GM18909 (cell line): ENCODE measurements around the gene TSHR.

Experiments used
- ATAC-seq: cut with Tn5 transposase; IDR thresholded peaks from one replicate; pipeline ENCODE4 v1.9.1; 2021; ENCODE audit warnings: mild to moderate bottlenecking; ENCODE audit not compliant: unreplicated experiment, poor library complexity

TSHR gene

GRCh38 chr14:81123811-81124210 lies 168.4 kb downstream of the TSHR start:
- ATAC-seq: no peak

GRCh38 chr14:81125536-81125935 lies 170.1 kb downstream of the TSHR start:
- no peak for ATAC-seq

GRCh38 chr14:81127785-81128184 lies 172.4 kb downstream of the TSHR start:
- ATAC-seq: no peak

GRCh38 chr14:81129242-81129641 lies 173.8 kb downstream of the TSHR start:
- no peak for ATAC-seq

- no peak for ATAC-seq
These were observed 177.0 kb downstream of the TSHR start for GRCh38 chr14:81132468-81132867.

- ATAC-seq: no peak
These were observed 178.0 kb downstream of the TSHR start for GRCh38 chr14:81133400-81133799.

- ATAC-seq: no peak
These were observed 181.9 kb downstream of the TSHR start for GRCh38 chr14:81137316-81137715.

- ATAC-seq: no peak
These were observed 183.0 kb downstream of the TSHR start for GRCh38 chr14:81138429-81138828.

- no peak for ATAC-seq
These were observed 186.0 kb downstream of the TSHR start for GRCh38 chr14:81141426-81141825.

GRCh38 chr14:81143793-81144192 lies 188.4 kb downstream of the TSHR start:
- no peak for ATAC-seq

GRCh38 chr14:81144824-81145603 lies 189.6 kb downstream of the TSHR start:
- no peak for ATAC-seq

GRCh38 chr14:81147140-81147897 lies 191.9 kb downstream of the TSHR start:
- peak; percentile 79 for ATAC-seq

- ATAC-seq: no peak
These were observed 193.2 kb downstream of the TSHR start for GRCh38 chr14:81148635-81149034.

- peak; percentile 65 for ATAC-seq
These were observed 197.8 kb downstream of the TSHR start for GRCh38 chr14:81153187-81153586.

GRCh38 chr14:81157431-81157830 lies 202.0 kb downstream of the TSHR start:
- no peak for ATAC-seq

- no peak for ATAC-seq
These were observed 205.7 kb downstream of the TSHR start for GRCh38 chr14:81161088-81161487.

- no peak for ATAC-seq
These were observed 206.3 kb downstream of the TSHR start for GRCh38 chr14:81161749-81162148.

GRCh38 chr14:81162941-81163340 lies 207.5 kb downstream of the TSHR start:
- ATAC-seq: no peak

- peak; percentile 96 for ATAC-seq
These were observed 208.8 kb downstream of the TSHR start for GRCh38 chr14:81164167-81164774.

- no peak for ATAC-seq
These were observed 209.8 kb downstream of the TSHR start for GRCh38 chr14:81165188-81165587.

GRCh38 chr14:81166121-81166520 lies 210.7 kb downstream of the TSHR start:
- no peak for ATAC-seq
